Thymus (tissue), 11 donors: Measurements from ENCODE around the gene PUM2. TPM values are rescaled to one million over a fixed set of nuclear protein-coding genes. Genes with fewer than 3 reads are reported as not detected.

Source experiments
- DNase-seq, 9 donors: peaks; one replicate each; pipeline ENCODE4 v3.0.0-alpha.2; 2013; ENCODE audit warnings: low spot score in 9 of 9, low read depth in 6 of 9, missing footprints in 1 of 9
- H3K27ac ChIP-seq, 2 donors: one replicate each; pipeline ENCODE4 v1.5.1; 2013; ENCODE audit warnings: control low read depth in 1 of 2, low read depth in 1 of 2, low read length in 1 of 2, mild to moderate bottlenecking in 1 of 2, moderate library complexity in 1 of 2
- H3K27me3 ChIP-seq, 2 donors: one replicate each; pipeline ENCODE4 v1.5.1; 2013; ENCODE audit warnings: low read length in 1 of 2; ENCODE audit not compliant: control insufficient read depth in 2 of 2, insufficient read depth in 1 of 2
- H3K36me3 ChIP-seq, 2 donors: one replicate each; pipeline ENCODE4 v1.5.1; 2013; ENCODE audit warnings: low read length in 1 of 2, mild to moderate bottlenecking in 1 of 2, moderate library complexity in 1 of 2; ENCODE audit not compliant: control insufficient read depth in 2 of 2, insufficient read depth in 2 of 2
- H3K4me1 ChIP-seq, 2 donors: one replicate each; pipeline ENCODE4 v1.5.1; 2013; ENCODE audit warnings: low read length in 2 of 2; ENCODE audit not compliant: control insufficient read depth in 2 of 2, insufficient read depth in 2 of 2
- H3K4me3 ChIP-seq, 2 donors: one replicate each; pipeline ENCODE4 v1.5.1; 2013; ENCODE audit warnings: low read length in 2 of 2, control low read depth in 1 of 2, mild to moderate bottlenecking in 1 of 2
- H3K9me3 ChIP-seq, 2 donors: one replicate each; pipeline ENCODE4 v1.5.1; 2013; ENCODE audit warnings: low read length in 1 of 2, mild to moderate bottlenecking in 1 of 2; ENCODE audit not compliant: control insufficient read depth in 2 of 2, insufficient read depth in 1 of 2
- WGBS: extraction: QIAGEN DNeasy Blood & Tissue Kit; methylation state at CpG from one replicate; pipeline ENCODE4 v1.1.7; 2013; 5-methylcytosine and 5-hydroxymethylcytosine counted together
- polyA plus RNA-seq: library from polyadenylated mRNA; stranded (reverse); fragments of 200-250 nt; gene quantifications from one replicate; pipeline ENCODE4 v1.2.3, GENCODE V29; 2013
- total RNA-seq: library from RNA; stranded (reverse); fragments of 120-200 nt; gene quantifications from one replicate; pipeline ENCODE4 v1.2.4, GENCODE V29; 2013
- donor health status: healthy.

The PUM2 gene
- total and polyA plus RNA-seq, 2 donors = 40.2 to 66.8 TPM

- H3K27ac ChIP-seq = no peak overlapping the region
- DNase-seq = no peak
- WGBS = 92% methylated on average over 4 of the region's 4 CpGs
Observed at GRCh38 chr2:20314562-20315501, 35.8 kb downstream of the PUM2 start.

GRCh38 chr2:20313659-20314058 lies 37.0 kb downstream of the PUM2 start:
- H3K27me3 ChIP-seq = no peaks in the 10 kb centered on the region
- H3K4me1 ChIP-seq = no peaks in the 10 kb centered on the region
- DNase-seq = no peak
- H3K9me3 ChIP-seq = no peaks in the 10 kb centered on the region
- H3K27ac ChIP-seq = no peak overlapping the region
- no peak overlapping the region for H3K4me3 ChIP-seq
- WGBS = 100% methylated on average over 3 of the region's 3 CpGs
- H3K36me3 ChIP-seq = peaks cover 31 to 76% of the 10 kb centered on the region in 2 donors

More at GRCh38 chr2:20314562-20315501, 35.8 kb downstream of the PUM2 start:
- H3K9me3 ChIP-seq = no peaks in the 10 kb centered on the region
- H3K4me3 ChIP-seq = no peak overlapping the region
- H3K27me3 ChIP-seq = no peaks in the 10 kb centered on the region
- H3K4me1 ChIP-seq = no peaks in the 10 kb centered on the region
- H3K36me3 ChIP-seq = peaks cover 32 to 76% of the 10 kb centered on the region in 2 donors

GRCh38 chr2:20309001-20309400 lies 41.6 kb downstream of the PUM2 start:
- H3K36me3 ChIP-seq = peaks cover 29 to 81% of the 10 kb centered on the region in 2 donors
- no peaks in the 10 kb centered on the region for H3K27me3 ChIP-seq
- WGBS = 98% methylated on average over 2 of the region's 2 CpGs
- no peak for DNase-seq
- no peaks in the 10 kb centered on the region for H3K9me3 ChIP-seq
- no peaks in the 10 kb centered on the region for H3K4me1 ChIP-seq
- no peak overlapping the region for H3K27ac ChIP-seq
- H3K4me3 ChIP-seq = no peak overlapping the region

- H3K36me3 ChIP-seq = peaks cover 29 to 83% of the 10 kb centered on the region in 2 donors
- H3K27ac ChIP-seq = no peak overlapping the region
- no peaks in the 10 kb centered on the region for H3K9me3 ChIP-seq
- H3K4me3 ChIP-seq = no peak overlapping the region
- H3K27me3 ChIP-seq = no peaks in the 10 kb centered on the region
- no peak for DNase-seq
- no peaks in the 10 kb centered on the region for H3K4me1 ChIP-seq
Observed at GRCh38 chr2:20307311-20307710, 43.3 kb downstream of the PUM2 start.

- Histone ChIP-seq H3K9me3 (no peaks in the 10 kb centered on the region), H3K27me3 (no peaks in the 10 kb centered on the region), H3K4me1 (no peaks in the 10 kb centered on the region), H3K4me3 (no peak overlapping the region), H3K27ac (no peak overlapping the region), H3K36me3 (peaks cover 33 to 84% of the 10 kb centered on the region in 2 donors)
- 100% methylated on average over 1 of the region's 1 CpG for WGBS
- no peak for DNase-seq
Observed at GRCh38 chr2:20304411-20304810, 46.2 kb downstream of the PUM2 start.

GRCh38 chr2:20303966-20304365 lies 46.7 kb downstream of the PUM2 start:
- Histone ChIP-seq H3K4me1 (no peaks in the 10 kb centered on the region), H3K4me3 (no peak overlapping the region), H3K36me3 (peaks cover 36 to 86% of the 10 kb centered on the region in 2 donors), H3K9me3 (no peaks in the 10 kb centered on the region), H3K27me3 (no peaks in the 10 kb centered on the region), H3K27ac (no peak overlapping the region)
- 100% methylated on average over 1 of the region's 1 CpG for WGBS
- DNase-seq = no peak

- H3K27ac ChIP-seq = no peak overlapping the region
- H3K4me3 ChIP-seq = no peak overlapping the region
- peaks cover 29 to 84% of the 10 kb centered on the region in 2 donors for H3K36me3 ChIP-seq
- DNase-seq = no peak
- H3K4me1 ChIP-seq = no peaks in the 10 kb centered on the region
- WGBS = 99% methylated on average over 4 of the region's 4 CpGs
- no peaks in the 10 kb centered on the region for H3K27me3 ChIP-seq
- no peaks in the 10 kb centered on the region for H3K9me3 ChIP-seq
Observed at GRCh38 chr2:20302019-20302418, 48.6 kb downstream of the PUM2 start.

- Histone ChIP-seq H3K27me3 (no peaks in the 10 kb centered on the region), H3K9me3 (no peaks in the 10 kb centered on the region)
- WGBS = 98% methylated on average over 5 of the region's 5 CpGs
Observed at GRCh38 chr2:20300656-20301055, 50.0 kb downstream of the PUM2 start.

GRCh38 chr2:20299113-20299512 lies 51.5 kb downstream of the PUM2 start:
- Histone ChIP-seq H3K9me3 (no peaks in the 10 kb centered on the region), H3K36me3 (peaks cover 25 to 78% of the 10 kb centered on the region in 2 donors), H3K27me3 (no peaks in the 10 kb centered on the region), H3K4me1 (no peaks in the 10 kb centered on the region), H3K4me3 (no peak overlapping the region), H3K27ac (no peak overlapping the region)
- WGBS = 99% methylated on average over 6 of the region's 6 CpGs
- DNase-seq = no peak

More at GRCh38 chr2:20300656-20301055, 50.0 kb downstream of the PUM2 start:
- Histone ChIP-seq H3K4me1 (no peaks in the 10 kb centered on the region), H3K4me3 (no peak overlapping the region), H3K36me3 (peaks cover 21 to 82% of the 10 kb centered on the region in 2 donors), H3K27ac (no peak overlapping the region)
- no peak for DNase-seq
